ENCODE results near the gene EFHC2.

- TF ChIP-seq CTCF (conservative IDR thresholded peaks at IDR 0.05 in 1 of 2, IDR thresholded peaks at IDR 0.05 in 1 of 2; ENCODE audit: extremely low read depth in 1 of 2, insufficient read depth in 1 of 2, low read depth in 1 of 2, low read length in 2 of 2) (no peak), EZH2 (IDR thresholded peaks at IDR 0.05; ENCODE audit: borderline replicate concordance, low read length) (no peak)
These were observed 1.2 kb upstream of the EFHC2 start for GRCh38 chrX:44344687-44345086.
